ENCODE data around the gene SH3GLB2.

The SH3GLB2 gene

DNA sequence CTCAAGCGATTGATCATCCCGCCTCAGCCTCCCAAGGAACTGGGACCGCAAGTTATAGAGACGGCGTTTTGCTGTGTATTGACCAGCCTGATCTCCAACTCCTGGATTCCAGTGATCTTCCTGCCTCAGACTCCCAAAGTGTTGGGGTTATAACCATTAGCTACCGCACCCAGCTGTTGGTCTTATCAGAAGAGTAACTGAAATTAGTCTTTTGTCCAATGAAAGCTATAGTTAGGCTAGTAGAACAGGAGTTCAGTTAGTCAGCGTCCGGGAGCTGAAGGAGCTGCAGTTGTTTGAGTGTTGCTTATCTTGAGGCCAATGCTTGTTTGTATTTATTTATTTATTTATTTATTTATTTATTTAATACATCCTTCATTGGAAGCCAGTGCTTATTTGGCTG lies 5.1 kb upstream of the SH3GLB2 start:
- no peaks in the 10 kb centered on the region for H3K9me3 Mint-ChIP-seq
- ATAC-seq, result no peak
- H3K36me3 Mint-ChIP-seq, result no peaks in the 10 kb centered on the region
- H3K4me3 Mint-ChIP-seq, result no peak overlapping the region
- no peak overlapping the region for H3K27ac Mint-ChIP-seq
- peaks cover 32% of the 10 kb centered on the region for H3K4me1 Mint-ChIP-seq
- no peaks in the 10 kb centered on the region for H3K27me3 Mint-ChIP-seq

- no peak for ATAC-seq
- Mint-ChIP-seq H3K36me3 (no peaks in the 10 kb centered on the region), H3K9me3 (no peaks in the 10 kb centered on the region), H3K27me3 (no peaks in the 10 kb centered on the region), H3K4me3 (no peak overlapping the region), H3K4me1 (peaks cover 27% of the 10 kb centered on the region), H3K27ac (no peak overlapping the region)
Measured at GRCh38 chr9:129032541-129033159, 4.5 kb upstream of the SH3GLB2 start.

GRCh38 chr9:129031514-129031913 lies 3.4 kb upstream of the SH3GLB2 start:
- Mint-ChIP-seq H3K9me3 (no peaks in the 10 kb centered on the region), H3K4me3 (no peak overlapping the region), H3K36me3 (no peaks in the 10 kb centered on the region), H3K27ac (no peak overlapping the region), H3K27me3 (no peaks in the 10 kb centered on the region), H3K4me1 (peaks cover 27% of the 10 kb centered on the region)
- ATAC-seq, result no peak

DNA sequence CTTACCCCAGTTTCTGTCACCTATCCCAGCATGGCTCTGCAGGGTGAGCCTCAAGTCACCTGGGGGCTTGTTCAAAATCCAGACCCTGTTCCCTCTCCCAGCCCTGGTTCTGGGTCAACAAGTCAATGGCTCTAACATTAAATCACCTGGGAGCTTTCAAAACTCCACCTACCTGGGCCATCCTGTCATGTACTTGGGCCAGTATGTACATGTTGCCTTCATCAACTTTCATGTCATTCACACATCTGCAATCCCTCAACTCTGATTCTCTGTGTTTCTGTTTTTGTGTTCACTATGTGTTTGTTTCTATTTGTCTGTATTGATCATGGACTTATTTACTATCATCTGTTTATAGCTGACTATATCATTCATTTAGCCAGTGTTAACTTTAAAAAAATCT lies 2.1 kb upstream of the SH3GLB2 start:
- no peak for ATAC-seq
- Mint-ChIP-seq H3K4me1 (peaks cover 31% of the 10 kb centered on the region), H3K4me3 (no peak overlapping the region), H3K36me3 (no peaks in the 10 kb centered on the region), H3K9me3 (no peaks in the 10 kb centered on the region), H3K27ac (no peak overlapping the region), H3K27me3 (no peaks in the 10 kb centered on the region)

DNA sequence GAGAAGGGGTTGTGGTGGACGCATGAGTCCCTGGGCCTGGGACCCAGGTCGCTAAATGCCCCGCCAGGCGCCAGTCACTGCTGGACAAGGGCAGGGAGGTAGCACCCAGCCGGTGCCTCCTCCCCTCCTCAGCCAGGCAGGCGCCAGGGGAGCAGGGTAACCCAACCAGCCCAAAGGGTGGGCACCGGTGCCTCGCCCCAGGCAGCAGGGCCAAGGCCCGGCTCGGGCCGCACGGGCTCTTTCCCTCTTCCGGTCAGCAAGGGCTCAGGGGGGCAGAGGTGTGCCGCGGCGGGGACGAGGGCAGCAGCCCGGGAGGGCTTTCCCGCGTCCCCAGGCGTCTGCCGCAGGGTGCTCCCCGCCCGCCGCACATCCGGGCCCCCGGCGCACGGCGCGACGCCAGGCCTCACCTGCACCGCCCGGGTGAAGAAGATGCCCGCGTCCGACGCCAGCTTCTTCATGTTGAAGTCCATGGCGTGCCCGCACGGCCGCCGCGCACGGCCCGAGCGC lies 393 bp downstream of the SH3GLB2 start:
- no peaks in the 10 kb centered on the region for H3K27me3 Mint-ChIP-seq
- no peaks in the 10 kb centered on the region for H3K9me3 Mint-ChIP-seq
- peak; percentile 77 for ATAC-seq
- peak overlapping the region; percentile 74 for H3K27ac Mint-ChIP-seq
- H3K4me1 Mint-ChIP-seq, result peaks cover 33% of the 10 kb centered on the region
- H3K4me3 Mint-ChIP-seq, result peak overlapping the region; percentile 81
- no peaks in the 10 kb centered on the region for H3K36me3 Mint-ChIP-seq

DNA sequence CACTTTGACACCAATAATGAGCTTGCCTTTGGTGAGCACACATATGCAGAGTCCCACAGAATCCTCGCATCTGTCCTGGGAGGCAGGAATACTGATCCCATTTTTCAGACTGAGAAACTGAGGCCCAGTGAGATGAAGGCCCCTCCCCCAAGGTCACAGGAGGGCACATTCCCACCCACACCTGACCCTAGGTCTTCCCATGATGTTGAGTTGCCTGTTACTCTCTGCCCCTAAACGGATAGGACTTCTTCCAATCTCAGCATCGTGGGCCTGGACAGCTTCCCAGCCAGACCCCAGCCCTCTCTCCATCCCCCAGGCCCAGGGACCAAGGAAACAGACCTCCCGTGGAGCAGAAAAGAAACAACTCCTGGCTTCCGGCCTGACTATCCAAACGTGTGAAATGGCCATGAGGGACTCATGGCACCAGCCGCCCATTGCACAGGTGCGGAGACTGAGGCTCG lies 877 bp downstream of the SH3GLB2 start:
- Mint-ChIP-seq H3K4me3 (peak overlapping the region; percentile 81), H3K27me3 (no peaks in the 10 kb centered on the region), H3K27ac (peak overlapping the region; percentile 74), H3K36me3 (peaks cover under 1% of the 10 kb centered on the region), H3K9me3 (no peaks in the 10 kb centered on the region), H3K4me1 (peaks cover 35% of the 10 kb centered on the region)
- ATAC-seq, result no peak

DNA sequence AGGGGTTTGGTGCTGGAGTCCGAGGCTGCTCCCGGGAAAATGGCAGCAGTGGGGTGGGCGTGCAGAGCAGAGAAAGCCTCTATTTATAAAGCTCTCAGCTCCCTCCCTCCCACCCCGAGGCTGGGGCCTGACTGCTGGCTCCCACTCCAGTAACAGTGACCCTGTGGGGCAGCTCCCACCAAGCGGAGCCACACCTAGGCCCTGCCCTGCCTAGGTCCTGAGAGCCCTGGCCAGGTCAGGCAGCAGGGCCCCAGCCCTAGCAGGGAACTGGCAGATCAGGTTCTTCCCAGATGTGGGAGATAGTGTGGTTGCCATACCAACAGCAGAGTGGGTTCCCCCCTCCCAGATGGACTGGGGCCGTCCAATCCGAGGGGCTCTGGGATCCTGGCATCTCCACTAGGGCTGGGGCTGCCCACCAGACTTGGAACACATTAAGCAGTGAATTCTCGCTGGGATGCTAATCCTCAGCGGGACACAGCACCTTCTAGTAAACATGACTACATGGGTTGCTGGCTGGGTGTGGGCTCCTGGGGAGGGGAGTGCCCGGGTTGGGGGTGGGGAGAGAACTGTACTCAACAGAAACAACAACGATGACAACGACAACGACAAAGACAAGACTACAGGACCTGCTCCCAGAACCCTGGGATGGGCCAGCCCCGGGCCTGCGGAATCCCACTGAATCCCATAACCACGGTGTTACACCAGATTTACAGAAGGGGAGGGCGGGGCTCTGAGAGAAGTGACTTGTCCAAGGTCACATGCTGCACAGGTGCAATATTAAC lies 1.5 kb downstream of the SH3GLB2 start:
- Mint-ChIP-seq H3K27me3 (no peaks in the 10 kb centered on the region), H3K27ac (peak overlapping the region; percentile 74), H3K36me3 (peaks cover 4% of the 10 kb centered on the region), H3K4me1 (peaks cover 41% of the 10 kb centered on the region), H3K9me3 (no peaks in the 10 kb centered on the region), H3K4me3 (no peak overlapping the region)
- ATAC-seq, result no peak

DNA sequence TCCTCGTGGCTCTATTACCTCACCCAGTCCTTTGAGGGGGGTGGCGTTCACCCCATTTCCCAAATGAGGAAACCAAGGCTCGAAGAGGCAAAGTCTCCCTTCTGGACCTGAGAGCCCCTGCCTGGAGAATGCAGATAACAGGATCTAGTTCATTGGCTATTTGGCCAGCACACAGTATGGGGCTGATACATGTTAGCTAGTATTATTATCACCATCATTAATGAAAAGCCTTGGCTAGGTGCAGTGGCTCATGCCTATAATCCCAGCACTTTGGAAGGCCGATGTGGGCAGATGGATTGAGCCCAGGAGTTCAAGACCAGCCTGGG lies 4.3 kb downstream of the SH3GLB2 start:
- Mint-ChIP-seq H3K27ac (no peak overlapping the region), H3K36me3 (peaks cover 8% of the 10 kb centered on the region), H3K4me3 (no peak overlapping the region), H3K4me1 (peaks cover 44% of the 10 kb centered on the region), H3K27me3 (no peaks in the 10 kb centered on the region), H3K9me3 (no peaks in the 10 kb centered on the region)
- no peak for ATAC-seq

DNA sequence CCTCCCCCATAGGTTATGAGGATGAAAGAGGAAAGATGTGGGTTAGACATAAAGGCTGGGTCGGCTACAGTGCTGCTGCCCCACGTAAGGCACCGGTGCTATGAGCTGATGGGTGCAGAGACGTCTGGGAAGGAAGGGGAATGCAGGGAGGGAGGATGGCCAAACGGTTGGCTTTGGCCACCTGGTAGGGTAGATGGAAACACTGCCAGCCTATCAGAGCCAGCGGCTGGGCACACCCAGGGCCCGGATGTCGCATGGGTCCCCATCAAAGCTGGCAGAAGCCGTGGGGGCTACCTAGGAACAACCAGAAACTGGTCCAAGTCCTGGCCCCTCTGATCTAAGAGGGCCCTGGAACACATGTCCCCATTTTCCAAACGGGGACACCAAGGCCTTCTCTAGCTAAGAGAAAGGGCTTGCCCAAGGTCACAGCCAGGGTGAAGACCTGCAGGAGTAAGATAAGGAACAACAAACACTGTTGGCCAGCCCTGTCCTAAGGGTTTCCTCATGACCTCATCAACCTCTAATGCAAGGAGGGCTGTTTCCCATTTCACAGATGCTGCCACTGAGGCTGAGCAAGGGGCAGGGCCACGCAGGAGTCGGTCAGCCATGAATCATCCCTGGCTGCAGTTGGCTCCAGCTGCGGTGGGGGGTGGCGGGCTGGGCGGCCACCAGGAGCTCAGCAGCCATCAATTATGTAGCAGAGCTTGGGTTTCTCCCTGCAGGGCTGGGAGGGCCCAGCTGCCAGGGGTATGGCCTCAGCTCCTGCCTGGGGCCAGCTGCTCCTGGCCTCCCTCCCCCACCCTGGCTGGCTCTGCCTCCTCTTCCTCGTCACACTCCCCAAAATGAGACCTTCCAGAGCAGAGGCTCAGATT lies 4.9 kb downstream of the SH3GLB2 start:
- Mint-ChIP-seq H3K9me3 (no peaks in the 10 kb centered on the region), H3K36me3 (peaks cover 11% of the 10 kb centered on the region), H3K4me1 (peaks cover 44% of the 10 kb centered on the region), H3K27me3 (no peaks in the 10 kb centered on the region), H3K27ac (peak overlapping the region; percentile 80), H3K4me3 (no peak overlapping the region)
- no peak for ATAC-seq

- ATAC-seq, result no peak
- H3K4me1 Mint-ChIP-seq, result peaks cover 37% of the 10 kb centered on the region
- peaks cover 11% of the 10 kb centered on the region for H3K36me3 Mint-ChIP-seq
- H3K27ac Mint-ChIP-seq, result peak overlapping the region; percentile 80
- H3K4me3 Mint-ChIP-seq, result no peak overlapping the region
- H3K9me3 Mint-ChIP-seq, result no peaks in the 10 kb centered on the region
- H3K27me3 Mint-ChIP-seq, result no peaks in the 10 kb centered on the region
Measured at GRCh38 chr9:129022037-129022436, 6.1 kb downstream of the SH3GLB2 start.

GRCh38 chr9:129021091-129021490 lies 7.0 kb downstream of the SH3GLB2 start:
- H3K27ac Mint-ChIP-seq, result peak overlapping the region; percentile 80
- H3K4me1 Mint-ChIP-seq, result peaks cover 28% of the 10 kb centered on the region
- H3K4me3 Mint-ChIP-seq, result peak overlapping the region; percentile 54
- H3K36me3 Mint-ChIP-seq, result peaks cover 11% of the 10 kb centered on the region
- no peaks in the 10 kb centered on the region for H3K9me3 Mint-ChIP-seq
- peak; percentile 92 for ATAC-seq
- no peaks in the 10 kb centered on the region for H3K27me3 Mint-ChIP-seq

- H3K4me1 Mint-ChIP-seq, result no peaks in the 10 kb centered on the region
- no peak for ATAC-seq
- no peak overlapping the region for H3K27ac Mint-ChIP-seq
- H3K4me3 Mint-ChIP-seq, result no peak overlapping the region
- H3K9me3 Mint-ChIP-seq, result no peaks in the 10 kb centered on the region
- peaks cover 48% of the 10 kb centered on the region for H3K36me3 Mint-ChIP-seq
- H3K27me3 Mint-ChIP-seq, result no peaks in the 10 kb centered on the region
Measured at GRCh38 chr9:129014608-129015007, 13.5 kb downstream of the SH3GLB2 start.

DNA sequence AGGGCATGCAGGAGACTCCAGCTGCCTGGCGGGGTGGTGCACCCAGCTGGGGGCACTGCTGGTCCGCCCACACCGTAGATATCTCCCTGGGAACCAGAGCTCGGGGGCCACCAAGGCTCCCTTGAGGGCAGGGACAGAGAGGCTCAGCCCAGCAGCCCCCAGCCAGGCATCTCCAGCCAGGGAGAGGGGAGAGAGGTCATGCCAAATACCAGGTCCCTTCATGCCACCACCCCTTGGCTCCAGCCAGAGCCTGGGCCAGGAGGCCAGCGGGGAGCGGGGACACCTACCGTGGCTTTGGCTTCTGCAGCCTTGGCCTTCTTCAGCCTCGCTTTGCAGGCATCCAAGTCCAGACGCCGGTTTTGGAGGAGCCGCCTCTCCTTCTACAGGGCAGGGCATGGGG lies 14.0 kb downstream of the SH3GLB2 start:
- peaks cover 48% of the 10 kb centered on the region for H3K36me3 Mint-ChIP-seq
- no peaks in the 10 kb centered on the region for H3K27me3 Mint-ChIP-seq
- H3K27ac Mint-ChIP-seq, result no peak overlapping the region
- H3K4me3 Mint-ChIP-seq, result no peak overlapping the region
- H3K4me1 Mint-ChIP-seq, result no peaks in the 10 kb centered on the region
- no peaks in the 10 kb centered on the region for H3K9me3 Mint-ChIP-seq
- ATAC-seq, result no peak

DNA sequence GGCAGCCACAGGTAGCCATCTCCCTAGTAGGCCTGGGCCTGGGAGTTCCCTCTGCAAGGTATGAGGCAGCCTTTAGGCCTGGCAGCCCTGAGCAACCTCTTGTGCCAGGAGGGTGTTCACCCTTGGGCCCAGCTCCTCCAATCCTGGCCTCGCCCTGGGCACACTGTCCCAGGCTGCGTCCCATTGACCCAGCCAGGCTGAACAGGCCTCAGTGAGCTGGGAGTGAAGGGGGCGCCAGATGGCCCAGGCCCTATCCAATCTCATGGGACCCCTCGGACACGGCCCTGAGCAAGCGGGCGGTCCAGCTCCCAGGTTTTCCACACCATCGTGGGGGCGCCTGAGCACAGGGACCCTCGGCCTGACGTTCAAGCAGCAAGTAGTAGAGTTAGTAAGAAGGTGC lies 14.5 kb downstream of the SH3GLB2 start:
- no peak overlapping the region for H3K27ac Mint-ChIP-seq
- no peaks in the 10 kb centered on the region for H3K4me1 Mint-ChIP-seq
- H3K36me3 Mint-ChIP-seq, result peaks cover 43% of the 10 kb centered on the region
- ATAC-seq, result no peak
- no peaks in the 10 kb centered on the region for H3K27me3 Mint-ChIP-seq
- no peaks in the 10 kb centered on the region for H3K9me3 Mint-ChIP-seq
- no peak overlapping the region for H3K4me3 Mint-ChIP-seq

GRCh38 chr9:129012893-129013448 lies 15.2 kb downstream of the SH3GLB2 start:
- Mint-ChIP-seq H3K9me3 (no peaks in the 10 kb centered on the region), H3K4me3 (no peak overlapping the region), H3K4me1 (no peaks in the 10 kb centered on the region), H3K36me3 (peaks cover 42% of the 10 kb centered on the region), H3K27me3 (no peaks in the 10 kb centered on the region), H3K27ac (no peak overlapping the region)
- ATAC-seq, result no peak
